DOHH2 (cell line): ENCODE results near the gene AKAP13.

ENCODE experiments used
- H3F3A ChIP-seq: fragments of 200-600 bp; sonication (generic), shearing (Covaris generic); 2 replicates; pipeline ENCODE4 v1.6.0; 2016; ENCODE audit warnings: antibody characterized with exemption, mild to moderate bottlenecking; ENCODE audit not compliant: control insufficient read depth, insufficient read depth
- H3K27ac ChIP-seq: fragments of 200-600 bp; sonication (generic); 2 replicates; pipeline ENCODE4 v1.5.1; 2014; ENCODE audit warnings: low read depth, mild to moderate bottlenecking, low read length, moderate library complexity
- H3K27me3 ChIP-seq: fragments of 200-600 bp; sonication (generic); 2 replicates; pipeline ENCODE4 v1.6.1; 2014; ENCODE audit warnings: mild to moderate bottlenecking, low read length, mixed read lengths; ENCODE audit not compliant: control insufficient read depth
- H3K36me3 ChIP-seq: fragments of 200-600 bp; sonication (generic); 2 replicates; pipeline ENCODE4 v1.6.1; 2014; ENCODE audit warnings: mild to moderate bottlenecking, low read length, moderate library complexity, mixed read lengths; ENCODE audit not compliant: control insufficient read depth
- H3K4me1 ChIP-seq: fragments of 200-600 bp; sonication (generic); 2 replicates; pipeline ENCODE4 v1.6.1; 2014; ENCODE audit warnings: mild to moderate bottlenecking, low read length, mixed read lengths; ENCODE audit not compliant: control insufficient read depth
- H3K4me2 ChIP-seq: fragments of 200-600 bp; sonication (generic); 2 replicates; pipeline ENCODE4 v1.6.0; 2014; ENCODE audit warnings: mild to moderate bottlenecking, low read length, moderate library complexity
- H3K4me3 ChIP-seq: fragments of 200-600 bp; sonication (generic); 2 replicates; pipeline ENCODE4 v1.5.1; 2014; ENCODE audit warnings: mild to moderate bottlenecking, low read length, mixed read lengths
- H3K79me2 ChIP-seq: fragments of 200-600 bp; sonication (generic); 2 replicates; pipeline ENCODE4 v1.6.1; 2014; ENCODE audit warnings: mild to moderate bottlenecking, low read length, mixed read lengths; ENCODE audit not compliant: control insufficient read depth
- H3K9me2 ChIP-seq: fragments of 200-600 bp; sonication (generic); replicated peaks from 2 replicates; pipeline ENCODE4 v1.6.1; 2014; ENCODE audit warnings: mild to moderate bottlenecking, low read length, mixed read lengths; ENCODE audit not compliant: control insufficient read depth
- H3K9me3 ChIP-seq: fragments of 200-600 bp; sonication (generic); 2 replicates; pipeline ENCODE4 v1.6.1; 2014; ENCODE audit warnings: antibody characterized with exemption, low read length, mixed read lengths; ENCODE audit not compliant: control insufficient read depth, insufficient read depth
- H4K20me1 ChIP-seq: fragments of 200-600 bp; sonication (generic); 2 replicates; pipeline ENCODE4 v1.6.0; 2014; ENCODE audit warnings: low read depth, mild to moderate bottlenecking, antibody characterized with exemption, low read length, moderate library complexity; ENCODE audit not compliant: control insufficient read depth, insufficient read depth
- CTCF ChIP-seq: fragments of 200-600 bp; sonication (generic); IDR thresholded peaks from one replicate; pipeline ENCODE4 v1.5.1; 2014; ENCODE audit warnings: antibody characterized with exemption, mild to moderate bottlenecking, low read depth, low read length; ENCODE audit not compliant: poor library complexity, severe bottlenecking
- EZH2phosphoT487 ChIP-seq: fragments of 200-600 bp; sonication (generic); IDR thresholded peaks from 2 replicates; pipeline ENCODE4 v1.6.1; 2017; ENCODE audit warnings: borderline replicate concordance, mild to moderate bottlenecking, antibody characterized with exemption, low read length, moderate library complexity, mixed read lengths

The AKAP13 gene

GRCh38 chr15:85365980-85366379 lies 14.4 kb upstream of the AKAP13 start:
- H3K27me3 ChIP-seq = no peaks in the 10 kb centered on the region
- no peaks in the 10 kb centered on the region for H3K79me2 ChIP-seq
- H3K27ac ChIP-seq = no peak overlapping the region
- H4K20me1 ChIP-seq = no peaks in the 10 kb centered on the region
- no peaks in the 10 kb centered on the region for H3K9me3 ChIP-seq
- no peaks in the 10 kb centered on the region for H3F3A ChIP-seq
- no peaks in the 10 kb centered on the region for H3K9me2 ChIP-seq
- TF ChIP-seq CTCF = no peak
- TF ChIP-seq EZH2phosphoT487 = no peak
- H3K36me3 ChIP-seq = no peaks in the 10 kb centered on the region
- peaks cover 13% of the 10 kb centered on the region for H3K4me1 ChIP-seq
- H3K4me2 ChIP-seq = no peak overlapping the region
- no peak overlapping the region for H3K4me3 ChIP-seq

- Histone ChIP-seq H3K27ac (no peak overlapping the region), H3K9me2 (no peaks in the 10 kb centered on the region), H3K79me2 (no peaks in the 10 kb centered on the region), H3K9me3 (no peaks in the 10 kb centered on the region), H3K36me3 (no peaks in the 10 kb centered on the region), H3F3A (no peaks in the 10 kb centered on the region), H4K20me1 (no peaks in the 10 kb centered on the region), H3K4me1 (peaks cover 13% of the 10 kb centered on the region), H3K4me2 (peak overlapping the region; percentile 31), H3K4me3 (0 out of 2 replicates have a peak overlapping the region, but pooled peaks have one; percentile 4), H3K27me3 (no peaks in the 10 kb centered on the region)
- no peak for TF ChIP-seq EZH2phosphoT487
- no peak for TF ChIP-seq CTCF
Measured at GRCh38 chr15:85367741-85368140, 12.7 kb upstream of the AKAP13 start.

- H4K20me1 ChIP-seq = no peaks in the 10 kb centered on the region
- H3K4me1 ChIP-seq = peaks cover 8% of the 10 kb centered on the region
- no peak overlapping the region for H3K4me2 ChIP-seq
- H3K79me2 ChIP-seq = no peaks in the 10 kb centered on the region
- 0 out of 2 replicates have a peak, but pooled peaks cover 2% of the 10 kb centered on the region for H3F3A ChIP-seq
- no peaks in the 10 kb centered on the region for H3K9me2 ChIP-seq
- H3K9me3 ChIP-seq = no peaks in the 10 kb centered on the region
- TF ChIP-seq CTCF (no peak), EZH2phosphoT487 (no peak)
- no peaks in the 10 kb centered on the region for H3K27me3 ChIP-seq
- no peak overlapping the region for H3K4me3 ChIP-seq
- no peaks in the 10 kb centered on the region for H3K36me3 ChIP-seq
- no peak overlapping the region for H3K27ac ChIP-seq
Measured at GRCh38 chr15:85374831-85375230, 5.6 kb upstream of the AKAP13 start.
